ENCODE data around the gene FGD4.

GRCh38 chr12:32505067-32505945 is 105.9 kb downstream of the FGD4 start:
- TF ChIP-seq, protein P1, sequence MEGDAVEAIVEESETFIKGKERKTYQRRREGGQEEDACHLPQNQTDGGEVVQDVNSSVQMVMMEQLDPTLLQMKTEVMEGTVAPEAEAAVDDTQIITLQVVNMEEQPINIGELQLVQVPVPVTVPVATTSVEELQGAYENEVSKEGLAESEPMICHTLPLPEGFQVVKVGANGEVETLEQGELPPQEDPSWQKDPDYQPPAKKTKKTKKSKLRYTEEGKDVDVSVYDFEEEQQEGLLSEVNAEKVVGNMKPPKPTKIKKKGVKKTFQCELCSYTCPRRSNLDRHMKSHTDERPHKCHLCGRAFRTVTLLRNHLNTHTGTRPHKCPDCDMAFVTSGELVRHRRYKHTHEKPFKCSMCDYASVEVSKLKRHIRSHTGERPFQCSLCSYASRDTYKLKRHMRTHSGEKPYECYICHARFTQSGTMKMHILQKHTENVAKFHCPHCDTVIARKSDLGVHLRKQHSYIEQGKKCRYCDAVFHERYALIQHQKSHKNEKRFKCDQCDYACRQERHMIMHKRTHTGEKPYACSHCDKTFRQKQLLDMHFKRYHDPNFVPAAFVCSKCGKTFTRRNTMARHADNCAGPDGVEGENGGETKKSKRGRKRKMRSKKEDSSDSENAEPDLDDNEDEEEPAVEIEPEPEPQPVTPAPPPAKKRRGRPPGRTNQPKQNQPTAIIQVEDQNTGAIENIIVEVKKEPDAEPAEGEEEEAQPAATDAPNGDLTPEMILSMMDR (IDR thresholded peaks at IDR 0.05), result no peak
- TF ChIP-seq POLR2A (IDR thresholded peaks at IDR 0.05), result no peak

All from body of pancreas (tissue), 4 donors.